COLO829 (cell line): ENCODE results near the gene ASB7.

Experiments used
- DNase-seq: peaks from one replicate; pipeline ENCODE4 v3.0.0; 2012; ENCODE audit warnings: low spot score

The ASB7 gene

DNA sequence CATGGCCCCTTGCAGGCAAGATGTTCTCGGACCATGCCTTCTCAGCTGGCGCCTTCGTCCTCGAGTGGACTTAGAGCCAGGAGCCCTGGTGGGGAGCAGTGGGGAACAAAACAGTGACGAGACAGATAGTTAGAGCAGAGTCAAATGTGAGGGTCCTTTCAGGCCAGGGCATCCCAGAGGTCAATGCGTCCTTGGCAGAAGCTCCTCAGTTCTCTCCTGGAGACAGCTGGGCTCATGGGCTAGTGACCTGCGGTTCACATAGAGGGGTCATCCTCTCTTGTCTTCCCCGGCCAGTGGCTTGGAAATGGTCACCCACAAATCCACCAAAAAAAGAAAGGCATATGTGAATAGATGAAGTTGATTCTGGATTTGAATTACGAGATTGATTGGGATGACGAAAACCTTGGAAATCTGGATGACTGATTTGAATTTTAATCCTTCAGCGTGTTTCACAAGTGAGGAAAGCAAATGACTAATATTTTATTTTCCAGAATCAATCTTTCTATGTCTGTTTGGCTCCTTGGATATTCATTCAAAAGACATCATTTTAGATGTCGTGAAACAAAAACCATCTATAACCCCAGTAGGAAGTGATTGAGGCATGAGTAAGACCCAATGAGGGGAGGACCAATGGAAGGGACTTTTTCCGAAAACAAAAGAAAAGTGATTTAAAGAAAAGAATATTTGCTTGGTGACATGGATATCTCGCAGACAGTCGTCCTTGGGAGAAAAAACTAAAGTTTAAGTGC is 84.5 kb downstream of the ASB7 start:
- DNase-seq, result no peak

DNA sequence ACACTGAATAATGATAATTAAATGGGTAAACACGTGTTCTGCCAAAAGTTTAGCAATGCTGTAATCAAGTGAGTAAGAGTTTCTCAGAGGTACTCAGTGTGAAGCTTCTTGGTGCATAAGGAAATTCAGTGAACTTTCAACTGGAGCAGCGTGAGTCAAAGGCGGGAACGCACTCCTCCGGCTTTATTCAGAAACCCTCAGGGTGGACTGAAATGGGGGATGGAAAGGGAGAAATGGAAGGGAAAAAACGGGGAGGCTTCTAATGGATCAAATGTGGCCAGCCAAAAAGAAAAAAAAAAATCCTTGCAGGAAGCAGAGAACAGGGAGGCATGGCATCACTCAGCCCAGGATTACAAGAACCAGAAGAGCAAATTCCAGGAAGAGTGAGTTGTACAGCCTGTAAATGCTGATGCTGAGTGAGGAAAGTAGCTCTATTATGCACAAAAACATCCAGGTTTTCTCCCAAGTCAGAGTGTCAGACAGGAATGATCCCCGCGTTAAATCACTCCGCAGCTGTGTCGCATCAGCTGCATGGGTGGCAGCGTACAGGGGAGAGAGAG is 85.3 kb downstream of the ASB7 start:
- no peak for DNase-seq

DNA sequence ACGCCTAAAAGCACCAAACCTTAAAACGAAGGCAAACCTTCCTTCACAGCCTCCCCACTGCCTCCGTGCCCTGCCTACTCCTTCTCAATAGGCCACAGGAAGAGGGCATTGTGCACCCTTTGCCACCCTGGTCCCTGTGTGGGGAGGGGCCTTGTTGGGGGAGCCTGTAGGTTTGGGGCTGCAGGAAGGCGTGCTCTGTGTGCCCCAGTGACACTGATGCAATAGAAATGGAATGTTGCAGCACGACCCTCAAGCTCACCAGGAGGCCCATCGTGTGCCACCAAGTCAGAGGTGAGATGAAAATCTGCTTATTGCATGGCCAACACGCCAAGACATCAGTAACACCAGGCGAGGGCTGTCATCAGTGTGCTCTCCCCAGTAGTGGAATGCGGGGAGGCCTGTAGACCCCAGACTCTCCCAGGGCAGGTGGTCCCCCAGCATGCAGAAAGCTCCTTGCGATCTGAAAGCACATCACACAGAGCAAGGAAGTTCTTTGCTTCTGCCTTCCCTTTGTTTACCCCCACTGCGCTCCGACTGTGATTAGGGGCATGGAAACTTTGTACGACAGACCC is 86.2 kb downstream of the ASB7 start:
- DNase-seq, result no peak

DNA sequence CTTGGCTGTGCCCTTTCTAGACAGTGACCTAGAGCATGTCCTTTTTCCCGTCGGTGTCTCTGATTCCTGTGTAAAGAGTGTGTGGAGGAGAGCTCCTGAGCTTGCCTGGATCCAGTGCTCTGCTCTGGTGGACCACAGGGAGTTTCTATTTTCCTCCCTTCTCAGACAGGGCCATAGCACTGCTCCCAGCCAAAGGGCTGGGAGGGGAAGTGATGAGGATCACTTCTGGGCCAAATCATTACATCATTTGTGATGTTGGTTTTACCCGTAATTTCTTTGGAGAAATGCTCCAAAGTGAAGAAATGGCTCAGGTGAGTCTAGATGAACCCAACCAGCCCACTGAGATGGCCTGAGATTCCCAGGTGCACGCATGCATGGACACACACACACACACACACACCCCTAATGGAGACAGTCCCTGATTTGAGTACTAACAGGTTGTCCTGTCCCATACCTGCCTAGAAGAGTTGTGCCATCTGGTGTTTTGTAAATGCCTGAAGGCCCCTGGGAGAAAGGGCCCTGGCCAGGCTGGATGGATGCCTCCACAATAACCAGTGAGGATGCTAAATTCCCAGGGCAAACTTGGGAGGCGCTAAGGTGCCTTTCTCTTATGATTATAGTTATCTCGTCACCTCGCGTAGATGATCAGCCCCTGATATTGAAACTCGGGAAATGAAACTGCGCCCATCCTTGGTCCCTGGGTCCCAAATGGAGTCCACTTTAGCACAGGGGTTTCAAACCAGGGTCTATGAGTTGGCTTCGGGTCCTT is 86.9 kb downstream of the ASB7 start:
- no peak for DNase-seq

DNA sequence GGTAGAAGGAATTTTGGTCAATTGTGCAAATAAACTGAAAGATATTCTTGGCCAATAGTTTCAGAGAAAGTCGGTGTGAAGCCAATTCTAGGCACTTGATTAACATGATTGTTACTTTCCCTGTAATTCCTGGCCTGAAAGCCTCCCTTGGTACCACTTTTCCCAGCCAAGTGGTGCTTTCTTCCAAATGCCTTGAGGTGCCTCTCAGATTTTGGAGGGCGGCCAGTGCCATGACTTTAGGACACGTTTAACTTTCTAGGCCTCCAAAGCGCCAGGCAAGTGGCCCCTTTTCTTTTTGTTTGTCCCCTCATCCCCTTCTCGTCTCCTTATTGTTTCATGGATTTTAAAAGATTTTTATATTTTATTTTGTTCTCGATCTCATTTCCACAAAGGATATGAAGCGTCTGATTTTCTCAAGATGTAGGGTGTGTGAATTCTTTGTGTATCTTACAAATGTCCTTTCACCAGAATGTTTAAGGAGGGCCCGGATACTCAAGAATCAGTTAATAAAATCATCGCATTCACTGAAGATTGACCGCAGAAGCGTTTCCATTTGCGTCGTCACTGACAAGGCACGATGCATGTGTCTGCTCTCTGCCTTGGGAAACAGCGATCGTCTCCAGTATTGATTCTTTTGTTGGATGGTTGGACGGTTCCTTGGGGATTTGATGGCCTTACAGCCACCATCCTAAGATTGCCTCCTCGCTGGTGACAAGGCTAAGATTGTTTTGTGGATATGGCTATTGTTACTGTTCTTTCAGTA is 87.8 kb downstream of the ASB7 start:
- no peak for DNase-seq

DNA sequence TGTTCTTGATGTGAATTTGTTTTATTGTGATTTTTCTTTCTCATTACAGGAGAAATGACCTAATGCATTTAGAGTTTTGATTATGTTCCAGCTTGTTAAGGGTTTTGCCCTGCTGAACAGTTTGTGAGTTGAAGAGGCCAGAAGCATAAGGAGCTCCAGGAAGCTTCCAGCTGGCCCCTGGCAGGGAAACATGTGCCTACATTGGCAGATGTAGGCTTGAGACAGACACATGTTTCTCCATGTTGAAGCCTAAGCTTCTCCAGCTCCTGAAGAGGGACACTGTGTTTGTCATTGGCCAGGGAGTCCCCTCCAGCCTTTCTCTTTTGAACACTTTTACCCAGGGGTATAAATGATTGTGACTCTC is 88.4 kb downstream of the ASB7 start:
- DNase-seq, result no peak

DNA sequence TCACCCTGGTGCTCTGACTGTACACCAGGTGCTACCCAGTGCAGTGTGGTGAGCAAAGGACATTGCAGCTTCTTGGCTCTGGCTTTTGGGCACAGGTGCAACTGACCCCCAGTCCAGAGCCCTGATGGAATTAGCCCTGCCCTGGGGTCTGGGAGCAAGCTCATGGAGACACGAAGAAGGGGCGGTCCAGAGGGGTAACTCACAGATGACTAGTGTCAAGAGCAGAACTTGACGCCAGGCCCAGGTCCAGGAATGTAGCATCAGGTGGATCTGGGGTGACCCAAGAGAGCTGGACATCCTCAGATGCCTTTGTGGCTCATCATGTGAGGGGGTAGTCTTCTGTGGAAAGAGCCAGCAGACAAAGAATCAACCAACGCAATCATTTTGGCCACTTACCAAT is 88.9 kb downstream of the ASB7 start:
- no peak for DNase-seq

DNA sequence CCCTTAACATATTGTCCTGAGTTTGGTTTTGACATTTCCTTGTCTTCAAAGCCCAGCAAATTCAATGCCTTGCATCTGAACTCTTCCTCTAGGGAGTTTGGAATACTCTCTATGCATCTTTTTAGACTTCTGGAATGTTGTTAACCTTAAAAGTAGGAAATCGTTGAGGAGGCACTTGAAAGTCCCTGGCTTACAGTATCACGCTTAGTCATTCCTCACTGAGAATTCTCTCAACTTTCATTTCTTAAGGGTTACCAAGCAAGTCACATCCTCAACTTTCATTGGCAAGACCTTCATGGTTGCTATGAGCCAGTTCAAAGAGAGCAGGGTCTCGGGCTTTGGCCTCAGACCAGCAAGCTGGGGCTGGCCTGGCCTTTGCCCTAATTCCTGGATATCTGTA is 89.9 kb downstream of the ASB7 start:
- no peak for DNase-seq

DNA sequence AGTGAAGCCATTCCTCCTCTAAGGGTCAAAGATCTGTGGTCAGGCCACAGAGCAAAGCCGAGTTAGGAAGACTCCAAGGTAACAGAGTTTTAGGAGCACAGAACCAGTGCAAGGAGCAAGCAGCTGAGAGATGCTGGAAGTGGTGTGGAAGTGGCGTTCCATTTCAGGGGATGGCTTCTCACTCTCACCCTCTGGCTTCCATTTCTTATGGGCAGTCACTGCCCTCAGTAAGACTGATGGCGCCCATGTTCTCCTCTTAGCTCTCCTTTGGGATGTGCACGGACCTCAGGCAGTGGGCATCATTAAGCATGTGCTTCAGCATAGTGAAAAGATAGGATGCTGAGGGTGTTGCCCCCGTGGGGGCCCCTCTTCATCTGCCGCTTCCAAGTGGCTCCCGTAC is 90.3 kb downstream of the ASB7 start:
- DNase-seq, result no peak

DNA sequence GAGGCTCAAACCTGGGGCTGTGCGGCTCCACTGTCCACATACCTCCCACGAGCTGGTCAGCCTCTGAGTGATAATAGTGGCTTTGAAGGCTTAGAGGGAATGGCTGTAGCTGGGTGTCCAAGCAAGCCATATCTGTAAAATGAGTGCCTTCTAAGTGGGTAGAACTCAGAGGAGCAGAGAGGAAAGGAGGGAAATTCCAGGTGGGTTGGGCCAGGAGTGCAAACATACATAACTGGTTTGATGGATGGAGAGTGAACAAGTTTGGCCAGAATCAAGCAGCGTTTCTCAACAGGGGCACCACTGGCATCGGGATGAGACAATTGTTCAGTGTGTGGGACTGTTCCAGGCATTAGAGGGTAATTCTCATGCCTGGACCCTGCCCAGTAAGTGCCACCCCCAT is 91.1 kb downstream of the ASB7 start:
- DNase-seq, result no peak

DNA sequence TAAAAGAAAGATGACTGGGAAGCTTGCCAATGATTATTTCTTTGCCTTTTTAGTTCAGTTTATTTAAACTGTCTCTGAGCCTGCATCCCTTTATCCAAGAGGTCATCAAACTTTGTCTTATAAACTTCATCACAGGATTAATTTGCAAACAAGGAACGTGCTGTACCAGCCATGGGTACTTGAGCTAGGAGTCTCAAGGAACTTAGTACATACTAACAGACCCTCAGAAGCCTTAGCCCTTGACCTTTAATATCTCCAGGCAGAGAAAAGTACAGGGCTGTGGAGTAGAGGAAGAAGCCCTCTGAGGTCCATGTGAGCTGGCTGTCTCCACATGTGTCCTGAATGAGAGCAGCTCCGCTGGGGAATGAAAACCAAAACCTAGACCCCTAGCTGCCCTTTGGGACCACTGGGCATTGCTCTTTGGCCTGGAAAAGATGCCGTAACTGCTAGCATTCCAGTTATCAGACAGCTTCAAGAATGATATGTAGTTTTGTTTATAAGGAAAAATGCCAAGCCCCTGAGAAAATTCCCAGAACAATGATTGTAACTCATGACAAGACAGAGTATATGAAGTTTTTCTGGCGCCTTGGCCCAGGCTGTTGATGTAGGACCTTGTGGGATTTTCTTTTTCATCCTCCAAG is 92.1 kb downstream of the ASB7 start:
- no peak for DNase-seq

DNA sequence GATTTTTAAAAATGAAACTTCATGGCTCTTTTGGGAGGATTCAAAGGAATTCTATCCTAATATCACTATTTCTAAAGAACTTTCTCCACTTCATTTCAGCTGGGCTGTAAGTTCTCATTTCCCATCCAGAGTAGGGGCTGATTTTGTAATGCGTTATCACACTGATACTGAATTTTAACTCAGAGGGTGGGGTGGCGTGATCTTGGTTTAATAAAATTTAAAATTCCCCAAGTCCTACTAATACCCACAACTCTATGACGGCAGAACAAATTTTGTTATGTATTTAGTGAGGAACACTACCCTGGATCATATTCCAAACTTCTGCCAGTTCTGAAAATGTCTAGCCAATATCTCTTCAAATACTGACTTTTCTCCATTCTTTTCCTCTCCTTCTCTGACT is 92.7 kb downstream of the ASB7 start:
- DNase-seq, result no peak

DNA sequence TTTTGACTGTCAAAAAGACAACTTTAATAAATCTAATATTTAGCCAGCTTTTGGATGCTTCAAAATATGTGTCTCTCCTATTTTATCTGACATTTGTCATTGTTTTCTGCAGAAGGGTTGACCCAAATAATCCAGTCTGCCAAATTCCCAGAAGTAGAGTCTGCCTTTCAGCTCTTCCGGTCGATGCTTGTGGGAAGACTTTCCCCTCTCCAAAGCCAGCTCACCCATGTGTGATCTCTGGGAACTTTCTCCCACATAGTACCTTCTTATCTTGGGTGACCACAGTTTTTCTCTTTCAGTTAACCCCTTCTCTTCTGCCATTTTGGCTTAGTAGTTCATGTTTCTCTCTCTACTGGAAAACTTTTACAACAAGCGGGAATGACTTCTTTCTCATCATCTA is 94.1 kb downstream of the ASB7 start:
- no peak for DNase-seq
